Measurements from ENCODE around the gene DOCK3. TPM values are rescaled to one million over a fixed set of nuclear protein-coding genes. Genes with fewer than 3 reads are reported as not detected.

The DOCK3 gene
- total RNA-seq, 1 experiment from 2014 or later: 8.3 TPM

DNA sequence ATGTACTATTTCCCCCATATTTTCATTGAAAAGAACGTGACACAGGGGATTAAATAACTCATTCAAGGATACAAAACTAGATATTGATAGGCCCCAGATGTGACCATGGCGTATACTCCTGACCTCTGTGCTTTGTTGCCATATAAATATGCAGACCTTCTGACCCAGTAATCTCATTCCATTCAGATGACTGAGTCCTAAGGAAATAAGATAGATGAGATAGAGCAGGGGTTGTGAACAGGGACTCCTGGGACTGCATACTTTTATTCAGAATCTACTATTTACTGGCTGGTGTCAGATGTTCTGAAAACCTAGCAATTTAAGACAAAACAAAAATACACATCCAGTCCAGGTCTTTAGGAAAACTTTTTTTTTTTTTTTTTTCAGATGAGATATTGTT lies 571.1 kb downstream of the DOCK3 start:
- Mint-ChIP-seq H3K9me3 (peaks cover 15 to 18% of the 10 kb centered on the region in 2 experiments), H3K27me3 (ENCODE audit: low read depth) (no peaks in the 10 kb centered on the region), H3K4me3 (no peak overlapping the region), H3K36me3 (ENCODE audit: insufficient read depth in 1 of 3, low read depth in 3 of 3) (peaks cover 22 to 29% (median 24%) of the 10 kb centered on the region in 3 experiments), H3K27ac (no peak overlapping the region), H3K4me1 (no peaks in the 10 kb centered on the region)
- Histone ChIP-seq H3K4ac (ENCODE audit: low read depth, low read length) (no peak overlapping the region), H3K4me1 (ENCODE audit: insufficient read depth, low read length) (no peaks in the 10 kb centered on the region), H2AFZ (ENCODE audit: low read length) (no peak overlapping the region), H3K23me2 (ENCODE audit: insufficient read length, low read depth, low read length, poor library complexity, severe bottlenecking) (no peaks in the 10 kb centered on the region), H3K9ac (ENCODE audit: extremely low read depth, insufficient read length, low read length) (no peak overlapping the region), H3K27me3 (ENCODE audit: insufficient read depth, low read length) (no peaks in the 10 kb centered on the region), H4K20me1 (ENCODE audit: control insufficient read depth, insufficient read depth, insufficient read length) (no peaks in the 10 kb centered on the region), H3K9me3 (ENCODE audit: control insufficient read depth, low read depth, low read length) (peaks cover 10% of the 10 kb centered on the region), H3K79me1 (ENCODE audit: insufficient read depth, low read depth, low read length, poor library complexity, severe bottlenecking) (no peaks in the 10 kb centered on the region), H4K91ac (ENCODE audit: insufficient read length, low read depth, low read length) (no peak overlapping the region), H3K14ac (ENCODE audit: insufficient read depth, low read length) (no peak overlapping the region), H2AK5ac (ENCODE audit: insufficient read length, low read length) (no peak overlapping the region), H2BK120ac (ENCODE audit: low read depth, low read length, poor library complexity, severe bottlenecking) (no peak overlapping the region), H2BK12ac (ENCODE audit: insufficient read length, low read depth, low read length) (no peak overlapping the region), H2BK20ac (ENCODE audit: low read depth, low read length, poor library complexity, severe bottlenecking) (no peak overlapping the region), H4K8ac (replicated peaks; ENCODE audit: insufficient read length, low read depth, low read length) (no peak overlapping the region), H3K79me2 (ENCODE audit: insufficient read depth, low read length) (no peaks in the 10 kb centered on the region), H2BK15ac (ENCODE audit: low read depth, low read length) (no peak overlapping the region), H3K4me2 (ENCODE audit: insufficient read depth, insufficient read length, low read length) (no peak overlapping the region), H3K56ac (ENCODE audit: insufficient read length, low read depth, low read length) (no peak overlapping the region), H4K5ac (ENCODE audit: insufficient read length, low read depth, low read length) (no peak overlapping the region), H2BK5ac (ENCODE audit: insufficient read length, low read length) (no peak overlapping the region), H3K18ac (ENCODE audit: insufficient read length, low read depth, low read length) (no peak overlapping the region), H3T11ph (ENCODE audit: low read length) (no peak overlapping the region), H3K23ac (ENCODE audit: insufficient read length, low read depth, low read length) (no peak overlapping the region), H3K27ac (ENCODE audit: insufficient read length, low read depth, low read length) (no peak overlapping the region)
- TF ChIP-seq, protein P1, sequence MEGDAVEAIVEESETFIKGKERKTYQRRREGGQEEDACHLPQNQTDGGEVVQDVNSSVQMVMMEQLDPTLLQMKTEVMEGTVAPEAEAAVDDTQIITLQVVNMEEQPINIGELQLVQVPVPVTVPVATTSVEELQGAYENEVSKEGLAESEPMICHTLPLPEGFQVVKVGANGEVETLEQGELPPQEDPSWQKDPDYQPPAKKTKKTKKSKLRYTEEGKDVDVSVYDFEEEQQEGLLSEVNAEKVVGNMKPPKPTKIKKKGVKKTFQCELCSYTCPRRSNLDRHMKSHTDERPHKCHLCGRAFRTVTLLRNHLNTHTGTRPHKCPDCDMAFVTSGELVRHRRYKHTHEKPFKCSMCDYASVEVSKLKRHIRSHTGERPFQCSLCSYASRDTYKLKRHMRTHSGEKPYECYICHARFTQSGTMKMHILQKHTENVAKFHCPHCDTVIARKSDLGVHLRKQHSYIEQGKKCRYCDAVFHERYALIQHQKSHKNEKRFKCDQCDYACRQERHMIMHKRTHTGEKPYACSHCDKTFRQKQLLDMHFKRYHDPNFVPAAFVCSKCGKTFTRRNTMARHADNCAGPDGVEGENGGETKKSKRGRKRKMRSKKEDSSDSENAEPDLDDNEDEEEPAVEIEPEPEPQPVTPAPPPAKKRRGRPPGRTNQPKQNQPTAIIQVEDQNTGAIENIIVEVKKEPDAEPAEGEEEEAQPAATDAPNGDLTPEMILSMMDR (conservative IDR thresholded peaks at IDR 0.05): no peak
- no peak for DNase-seq
- WGBS (ENCODE audit: extremely low coverage, insufficient read length, low lambda C conversion rate): no CpG with 5 or more reads among the region's 2 CpGs

All from H9 (cell line).